HL-60 (cell line): ENCODE measurements around the gene EVX1.

Source experiments
- POLR2AphosphoS5 ChIP-seq: IDR thresholded peaks from 2 replicates; pipeline ENCODE4 v1.6.1; 2012; ENCODE audit warnings: low read depth
- TF ChIP-seq, protein P1 (sequence below): IDR thresholded peaks from one replicate; pipeline ENCODE4 v1.5.1; 2011; ENCODE audit warnings: low read length, control low read depth, inconsistent platforms; ENCODE audit not compliant: insufficient read depth

GRCh38 chr7:27247000-27247399 lies 4.4 kb downstream of the EVX1 start:
- no peak for TF ChIP-seq POLR2AphosphoS5
- TF ChIP-seq, protein P1, sequence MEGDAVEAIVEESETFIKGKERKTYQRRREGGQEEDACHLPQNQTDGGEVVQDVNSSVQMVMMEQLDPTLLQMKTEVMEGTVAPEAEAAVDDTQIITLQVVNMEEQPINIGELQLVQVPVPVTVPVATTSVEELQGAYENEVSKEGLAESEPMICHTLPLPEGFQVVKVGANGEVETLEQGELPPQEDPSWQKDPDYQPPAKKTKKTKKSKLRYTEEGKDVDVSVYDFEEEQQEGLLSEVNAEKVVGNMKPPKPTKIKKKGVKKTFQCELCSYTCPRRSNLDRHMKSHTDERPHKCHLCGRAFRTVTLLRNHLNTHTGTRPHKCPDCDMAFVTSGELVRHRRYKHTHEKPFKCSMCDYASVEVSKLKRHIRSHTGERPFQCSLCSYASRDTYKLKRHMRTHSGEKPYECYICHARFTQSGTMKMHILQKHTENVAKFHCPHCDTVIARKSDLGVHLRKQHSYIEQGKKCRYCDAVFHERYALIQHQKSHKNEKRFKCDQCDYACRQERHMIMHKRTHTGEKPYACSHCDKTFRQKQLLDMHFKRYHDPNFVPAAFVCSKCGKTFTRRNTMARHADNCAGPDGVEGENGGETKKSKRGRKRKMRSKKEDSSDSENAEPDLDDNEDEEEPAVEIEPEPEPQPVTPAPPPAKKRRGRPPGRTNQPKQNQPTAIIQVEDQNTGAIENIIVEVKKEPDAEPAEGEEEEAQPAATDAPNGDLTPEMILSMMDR, result no peak
